Measurements from ENCODE around the gene BTBD9.

The BTBD9 gene

GRCh38 chr6:38564301-38564700 lies 75.4 kb downstream of the BTBD9 start:
- no peak overlapping the region for H3K4ac ChIP-seq (ENCODE audit: low read depth in 1 of 2, low read length in 2 of 2)
- no peak overlapping the region for H3K4me2 ChIP-seq (ENCODE audit: low read length, poor library complexity, severe bottlenecking)
- H3K9ac ChIP-seq (ENCODE audit: low read length), result no peak overlapping the region
- H2AFZ ChIP-seq (ENCODE audit: low read depth, low read length), result no peak overlapping the region
- H2BK120ac ChIP-seq (ENCODE audit: low read depth, low read length), result no peak overlapping the region
- H3K27ac ChIP-seq (ENCODE audit: low read length, poor library complexity, severe bottlenecking), result no peak overlapping the region
- no peak overlapping the region for H3K14ac ChIP-seq (ENCODE audit: low read length in 2 of 2)
- H3K23ac ChIP-seq (ENCODE audit: low read length in 2 of 2), result no peak overlapping the region
- H3K4me3 ChIP-seq (ENCODE audit: insufficient read depth in 1 of 2, low read depth in 1 of 2, low read length in 2 of 2), result no peak overlapping the region
- H3K9me3 ChIP-seq (ENCODE audit: control insufficient read depth, low read length), result no peaks in the 10 kb centered on the region
- no peak overlapping the region for H3K18ac ChIP-seq (ENCODE audit: low read depth in 1 of 2, low read length in 2 of 2)
- 82% methylated on average over 4 of the region's 4 CpGs for WGBS
- no peak overlapping the region for H2BK12ac ChIP-seq (ENCODE audit: low read length in 2 of 2)
- H3K79me1 ChIP-seq (replicated peaks; ENCODE audit: low read length, poor library complexity, severe bottlenecking), result peaks cover 1% of the 10 kb centered on the region
- H4K8ac ChIP-seq (ENCODE audit: low read length), result no peak overlapping the region
- H2AK5ac ChIP-seq (ENCODE audit: low read length, severe bottlenecking), result no peak overlapping the region
- H3K27me3 ChIP-seq (ENCODE audit: control insufficient read depth in 1 of 2, insufficient read depth in 1 of 2, low read length in 2 of 2), result no peaks in the 10 kb centered on the region
- H4K91ac ChIP-seq (ENCODE audit: low read length), result no peak overlapping the region
- no peak for DNase-seq
- no peak overlapping the region for H2BK15ac ChIP-seq (ENCODE audit: low read depth, poor library complexity, severe bottlenecking)
- H2BK5ac ChIP-seq (ENCODE audit: low read depth, low read length, poor library complexity, severe bottlenecking), result no peak overlapping the region
- no peaks in the 10 kb centered on the region for H3K36me3 ChIP-seq (ENCODE audit: control insufficient read depth in 1 of 2, insufficient read depth in 2 of 2, low read depth in 1 of 2, low read length in 2 of 2)
- no peaks in the 10 kb centered on the region for H3K4me1 ChIP-seq (ENCODE audit: control insufficient read depth, insufficient read depth, low read depth, low read length)

GRCh38 chr6:38555606-38556005 lies 84.1 kb downstream of the BTBD9 start:
- H2BK15ac ChIP-seq (ENCODE audit: low read depth, poor library complexity, severe bottlenecking), result no peak overlapping the region
- no peak overlapping the region for H2AFZ ChIP-seq (ENCODE audit: low read depth, low read length)
- H3K14ac ChIP-seq (ENCODE audit: low read length in 2 of 2), result no peak overlapping the region
- H4K8ac ChIP-seq (ENCODE audit: low read length), result no peak overlapping the region
- DNase-seq, result no peak
- no peak overlapping the region for H2BK5ac ChIP-seq (ENCODE audit: low read depth, low read length, poor library complexity, severe bottlenecking)
- H3K27ac ChIP-seq (ENCODE audit: low read length, poor library complexity, severe bottlenecking), result no peak overlapping the region
- no peaks in the 10 kb centered on the region for H3K4me1 ChIP-seq (ENCODE audit: control insufficient read depth, insufficient read depth, low read depth, low read length)
- no peaks in the 10 kb centered on the region for H3K27me3 ChIP-seq (ENCODE audit: control insufficient read depth in 1 of 2, insufficient read depth in 1 of 2, low read length in 2 of 2)
- peaks cover 5% of the 10 kb centered on the region for H3K79me1 ChIP-seq (replicated peaks; ENCODE audit: low read length, poor library complexity, severe bottlenecking)
- H3K18ac ChIP-seq (ENCODE audit: low read depth in 1 of 2, low read length in 2 of 2), result no peak overlapping the region
- H3K9ac ChIP-seq (ENCODE audit: low read length), result peak overlapping the region; percentile 84
- H2BK120ac ChIP-seq (ENCODE audit: low read depth, low read length), result no peak overlapping the region
- no peak overlapping the region for H2AK5ac ChIP-seq (ENCODE audit: low read length, severe bottlenecking)
- WGBS, result 100% methylated on average over 1 of the region's 3 CpGs
- H3K4ac ChIP-seq (ENCODE audit: low read depth in 1 of 2, low read length in 2 of 2), result no peak overlapping the region
- no peaks in the 10 kb centered on the region for H3K9me3 ChIP-seq (ENCODE audit: control insufficient read depth, low read length)
- no peak overlapping the region for H4K91ac ChIP-seq (ENCODE audit: low read length)
- no peak overlapping the region for H2BK12ac ChIP-seq (ENCODE audit: low read length in 2 of 2)
- H3K23ac ChIP-seq (ENCODE audit: low read length in 2 of 2), result no peak overlapping the region
- H3K36me3 ChIP-seq (ENCODE audit: control insufficient read depth in 1 of 2, insufficient read depth in 2 of 2, low read depth in 1 of 2, low read length in 2 of 2), result peaks cover 0 to 6% of the 10 kb centered on the region in 2 experiments
- H3K4me2 ChIP-seq (ENCODE audit: low read length, poor library complexity, severe bottlenecking), result no peak overlapping the region
- peak overlapping the region in 1 of 2 experiments; percentile 43 for H3K4me3 ChIP-seq (ENCODE audit: insufficient read depth in 1 of 2, low read depth in 1 of 2, low read length in 2 of 2)

GRCh38 chr6:38554700-38555413 lies 84.9 kb downstream of the BTBD9 start:
- Histone ChIP-seq H2BK120ac (ENCODE audit: low read depth, low read length) (no peak overlapping the region), H3K4me2 (ENCODE audit: low read length, poor library complexity, severe bottlenecking) (no peak overlapping the region), H3K23ac (ENCODE audit: low read length in 2 of 2) (no peak overlapping the region), H3K4me3 (ENCODE audit: insufficient read depth in 1 of 2, low read depth in 1 of 2, low read length in 2 of 2) (peak overlapping the region in 1 of 2 experiments; percentile 43), H2AK5ac (ENCODE audit: low read length, severe bottlenecking) (peak overlapping the region; percentile 84), H3K27ac (ENCODE audit: low read length, poor library complexity, severe bottlenecking) (peak overlapping the region; percentile 28), H3K36me3 (ENCODE audit: control insufficient read depth in 1 of 2, insufficient read depth in 2 of 2, low read depth in 1 of 2, low read length in 2 of 2) (peaks cover 0 to 7% of the 10 kb centered on the region in 2 experiments), H3K79me1 (replicated peaks; ENCODE audit: low read length, poor library complexity, severe bottlenecking) (peaks cover 4% of the 10 kb centered on the region), H2BK15ac (ENCODE audit: low read depth, poor library complexity, severe bottlenecking) (no peak overlapping the region), H3K14ac (ENCODE audit: low read length in 2 of 2) (no peak overlapping the region), H2AFZ (ENCODE audit: low read depth, low read length) (no peak overlapping the region), H4K91ac (ENCODE audit: low read length) (no peak overlapping the region), H2BK12ac (ENCODE audit: low read length in 2 of 2) (no peak overlapping the region), H3K18ac (ENCODE audit: low read depth in 1 of 2, low read length in 2 of 2) (no peak overlapping the region), H2BK5ac (ENCODE audit: low read depth, low read length, poor library complexity, severe bottlenecking) (no peak overlapping the region), H3K4ac (ENCODE audit: low read depth in 1 of 2, low read length in 2 of 2) (no peak overlapping the region), H3K4me1 (ENCODE audit: control insufficient read depth, insufficient read depth, low read depth, low read length) (no peaks in the 10 kb centered on the region), H3K9ac (ENCODE audit: low read length) (peak overlapping the region; percentile 84), H3K9me3 (ENCODE audit: control insufficient read depth, low read length) (no peaks in the 10 kb centered on the region), H3K27me3 (ENCODE audit: control insufficient read depth in 1 of 2, insufficient read depth in 1 of 2, low read length in 2 of 2) (no peaks in the 10 kb centered on the region), H4K8ac (ENCODE audit: low read length) (no peak overlapping the region)
- DNase-seq, result peak; percentile 67
- 32% methylated on average over 2 of the region's 4 CpGs for WGBS

GRCh38 chr6:38554014-38554413 lies 85.7 kb downstream of the BTBD9 start:
- no peak overlapping the region for H3K23ac ChIP-seq (ENCODE audit: low read length in 2 of 2)
- H3K18ac ChIP-seq (ENCODE audit: low read depth in 1 of 2, low read length in 2 of 2), result no peak overlapping the region
- H3K4me3 ChIP-seq (ENCODE audit: insufficient read depth in 1 of 2, low read depth in 1 of 2, low read length in 2 of 2), result no peak overlapping the region
- H3K4me1 ChIP-seq (ENCODE audit: control insufficient read depth, insufficient read depth, low read depth, low read length), result no peaks in the 10 kb centered on the region
- no peak overlapping the region for H3K9ac ChIP-seq (ENCODE audit: low read length)
- H4K8ac ChIP-seq (ENCODE audit: low read length), result no peak overlapping the region
- H2BK12ac ChIP-seq (ENCODE audit: low read length in 2 of 2), result no peak overlapping the region
- no peak overlapping the region for H3K14ac ChIP-seq (ENCODE audit: low read length in 2 of 2)
- H4K91ac ChIP-seq (ENCODE audit: low read length), result no peak overlapping the region
- no peaks in the 10 kb centered on the region for H3K27me3 ChIP-seq (ENCODE audit: control insufficient read depth in 1 of 2, insufficient read depth in 1 of 2, low read length in 2 of 2)
- no peak overlapping the region for H2BK15ac ChIP-seq (ENCODE audit: low read depth, poor library complexity, severe bottlenecking)
- H2AFZ ChIP-seq (ENCODE audit: low read depth, low read length), result no peak overlapping the region
- no peak overlapping the region for H3K4me2 ChIP-seq (ENCODE audit: low read length, poor library complexity, severe bottlenecking)
- no peak overlapping the region for H2BK5ac ChIP-seq (ENCODE audit: low read depth, low read length, poor library complexity, severe bottlenecking)
- H3K9me3 ChIP-seq (ENCODE audit: control insufficient read depth, low read length), result no peaks in the 10 kb centered on the region
- no peak for DNase-seq
- no peak overlapping the region for H2BK120ac ChIP-seq (ENCODE audit: low read depth, low read length)
- no peak overlapping the region for H3K27ac ChIP-seq (ENCODE audit: low read length, poor library complexity, severe bottlenecking)
- peaks cover 4% of the 10 kb centered on the region for H3K79me1 ChIP-seq (replicated peaks; ENCODE audit: low read length, poor library complexity, severe bottlenecking)
- H2AK5ac ChIP-seq (ENCODE audit: low read length, severe bottlenecking), result no peak overlapping the region
- peaks cover 0 to 7% of the 10 kb centered on the region in 2 experiments for H3K36me3 ChIP-seq (ENCODE audit: control insufficient read depth in 1 of 2, insufficient read depth in 2 of 2, low read depth in 1 of 2, low read length in 2 of 2)
- H3K4ac ChIP-seq (ENCODE audit: low read depth in 1 of 2, low read length in 2 of 2), result no peak overlapping the region

Measured in mesenchymal stem cell (in vitro differentiated cells and primary cell).